ENCODE measurements around the gene ZNF205.

DNA sequence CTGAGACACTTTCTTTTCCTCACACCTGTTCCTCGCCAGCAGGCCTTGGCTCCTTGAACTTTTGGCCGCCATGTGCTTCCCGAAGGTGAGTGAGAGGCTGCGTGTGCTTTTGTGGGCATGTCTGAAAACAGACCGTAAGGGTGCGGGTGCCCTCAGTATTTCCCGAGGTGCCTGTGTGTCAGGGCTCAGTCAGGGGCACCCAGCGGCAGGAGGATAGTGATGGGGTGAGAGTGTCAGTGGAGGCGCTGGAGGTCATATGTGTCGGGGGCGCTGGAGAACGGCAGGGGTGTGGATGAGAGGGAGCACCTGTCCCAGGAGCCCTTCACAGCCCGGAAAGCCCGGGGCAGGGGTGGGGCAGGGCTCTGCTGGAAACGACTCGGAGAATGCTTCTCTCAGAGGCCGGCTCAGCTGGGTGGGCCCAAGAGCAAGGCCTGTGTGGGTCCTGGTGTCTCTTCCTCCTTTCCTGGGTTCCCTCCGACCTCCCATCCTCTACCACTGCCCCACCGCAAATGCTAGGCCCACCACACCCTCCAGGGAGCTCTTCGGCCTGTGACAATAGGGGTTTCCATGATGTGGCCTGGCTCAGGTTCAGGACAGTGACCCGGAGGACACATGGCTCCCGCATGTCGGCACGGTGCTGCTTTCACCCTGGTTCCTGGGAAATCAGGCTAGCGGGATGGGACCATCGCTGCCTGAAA, 46.5 kb upstream of the ZNF205 start:
- TF ChIP-seq, protein P1, sequence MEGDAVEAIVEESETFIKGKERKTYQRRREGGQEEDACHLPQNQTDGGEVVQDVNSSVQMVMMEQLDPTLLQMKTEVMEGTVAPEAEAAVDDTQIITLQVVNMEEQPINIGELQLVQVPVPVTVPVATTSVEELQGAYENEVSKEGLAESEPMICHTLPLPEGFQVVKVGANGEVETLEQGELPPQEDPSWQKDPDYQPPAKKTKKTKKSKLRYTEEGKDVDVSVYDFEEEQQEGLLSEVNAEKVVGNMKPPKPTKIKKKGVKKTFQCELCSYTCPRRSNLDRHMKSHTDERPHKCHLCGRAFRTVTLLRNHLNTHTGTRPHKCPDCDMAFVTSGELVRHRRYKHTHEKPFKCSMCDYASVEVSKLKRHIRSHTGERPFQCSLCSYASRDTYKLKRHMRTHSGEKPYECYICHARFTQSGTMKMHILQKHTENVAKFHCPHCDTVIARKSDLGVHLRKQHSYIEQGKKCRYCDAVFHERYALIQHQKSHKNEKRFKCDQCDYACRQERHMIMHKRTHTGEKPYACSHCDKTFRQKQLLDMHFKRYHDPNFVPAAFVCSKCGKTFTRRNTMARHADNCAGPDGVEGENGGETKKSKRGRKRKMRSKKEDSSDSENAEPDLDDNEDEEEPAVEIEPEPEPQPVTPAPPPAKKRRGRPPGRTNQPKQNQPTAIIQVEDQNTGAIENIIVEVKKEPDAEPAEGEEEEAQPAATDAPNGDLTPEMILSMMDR (IDR thresholded peaks at IDR 0.05): no peak
- TF ChIP-seq EP300 (IDR thresholded peaks at IDR 0.05) (no peak), POLR2AphosphoS5 (IDR thresholded peaks at IDR 0.05) (no peak), POLR2A (IDR thresholded peaks at IDR 0.05; ENCODE audit: low read depth) (no peak)
